Caco-2 (cell line): ENCODE results near the gene CKAP2L. TPM values are rescaled to one million over a fixed set of nuclear protein-coding genes. Genes with fewer than 3 reads are reported as not detected.

Source experiments
- BruUV-seq: library from RNA; stranded (reverse); fragments of 400-500 nt; replicated peaks from 2 replicates; lab custom pipeline; 2021; lab: Mats Ljungman, UMichigan
- CTCF ChIA-PET: fragments of 300-600 bp; sonication (Branson Sonifier 250); formaldehyde crosslinking; loops from one replicate; lab custom pipeline; 2022; ENCODE audit warnings: antibody characterized with exemption; lab: Charles Lee
- POLR2A ChIA-PET: fragments of 300-600 bp; sonication (Branson Sonifier 250); formaldehyde crosslinking; loops from one replicate; lab custom pipeline; 2022; ENCODE audit warnings: antibody characterized with exemption; lab: Charles Lee
- DNase-seq, 2 experiments: peaks; one replicate each; pipeline versions ENCODE4 v3.0.0 to v3.0.0-alpha.2; 2020 to 2022
- H3K27me3 ChIP-seq: replicated peaks from 2 replicates; pipeline ENCODE4 v1.6.0; 2011; ENCODE audit warnings: low read length; ENCODE audit not compliant: control insufficient read depth, insufficient read depth
- H3K36me3 ChIP-seq: 2 replicates; pipeline ENCODE4 v1.5.1; 2011; ENCODE audit warnings: low read length; ENCODE audit not compliant: control insufficient read depth, insufficient read depth
- H3K4me1 ChIP-seq: fragments of 250-450 bp; sonication (Bioruptor Pico); 2 replicates; pipeline ENCODE4 v1.5.1; 2020; ENCODE audit warnings: mild to moderate bottlenecking
- H3K4me3 ChIP-seq: 2 replicates; pipeline ENCODE4 v1.5.1; 2011; ENCODE audit warnings: low read depth, mild to moderate bottlenecking, control low read depth, low read length
- H3K9me3 ChIP-seq: fragments of 250-450 bp; sonication (Bioruptor Pico); 2 replicates; pipeline ENCODE4 v1.5.1; 2020; ENCODE audit warnings: mild to moderate bottlenecking, moderate library complexity
- H3K27ac Mint-ChIP-seq: one replicate; pipeline ENCODE4 v1.8.0; 2022; ENCODE audit warnings: mixed read lengths; ENCODE audit not compliant: unreplicated experiment
- H3K27me3 Mint-ChIP-seq: one replicate; pipeline ENCODE4 v1.8.0; 2022; ENCODE audit warnings: mixed read lengths; ENCODE audit not compliant: insufficient read depth, unreplicated experiment
- H3K36me3 Mint-ChIP-seq: one replicate; pipeline ENCODE4 v1.8.0; 2022; ENCODE audit warnings: mild to moderate bottlenecking, mixed read lengths; ENCODE audit not compliant: insufficient read depth, unreplicated experiment
- H3K4me1 Mint-ChIP-seq: one replicate; pipeline ENCODE4 v1.8.0; 2022; ENCODE audit warnings: low read depth, mixed read lengths; ENCODE audit not compliant: unreplicated experiment
- H3K4me3 Mint-ChIP-seq: one replicate; pipeline ENCODE4 v1.8.0; 2022; ENCODE audit warnings: mild to moderate bottlenecking, moderate library complexity, mixed read lengths; ENCODE audit not compliant: unreplicated experiment
- H3K9me3 Mint-ChIP-seq: one replicate; pipeline ENCODE4 v1.8.0; 2022; ENCODE audit warnings: mixed read lengths; ENCODE audit not compliant: unreplicated experiment
- CTCF ChIP-seq, 2 experiments: fragments of 200-600 bp in 1 of 2; IDR thresholded peaks; 1 replicate in 1 of 2; 2 replicates in 1 of 2; pipeline versions ENCODE4 v1.5.1 to v1.8.0; 2011 to 2022; ENCODE audit warnings: antibody characterized with exemption in 1 of 2, control low read depth in 1 of 2, inconsistent platforms in 1 of 2, low read depth in 1 of 2, low read length in 1 of 2, mild to moderate bottlenecking in 1 of 2, moderate library complexity in 1 of 2; ENCODE audit not compliant: insufficient read depth in 1 of 2, severe bottlenecking in 1 of 2, unreplicated experiment in 1 of 2
- intact Hi-C: fragments of 100-400 bp; cut with micrococcal nuclease; formaldehyde crosslinking; loops from one replicate; pipeline ENCODE4 v1.10.0; 2022; ENCODE audit not compliant: unreplicated experiment
- total RNA-seq: library from RNA; stranded (reverse); gene quantifications from 2 replicates; pipeline ENCODE4 v1.2.3, GENCODE V29; 2022

Gene CKAP2L
- total RNA-seq, 1 experiment from 2014 or later, result 20.7 TPM

- intact Hi-C loops, result no loop called here
- Histone ChIP-seq H3K4me1 (peaks cover 9% of the 10 kb centered on the region; the same call in 1 of the 2 replicates), H3K9me3 (no peaks in the 10 kb centered on the region), H3K4me3 (no peak overlapping the region), H3K27me3 (no peaks in the 10 kb centered on the region), H3K36me3 (no peaks in the 10 kb centered on the region)
- peaks cover 6% of the 10 kb centered on the region for H3K36me3 Mint-ChIP-seq
- no peaks in the 10 kb centered on the region for H3K9me3 Mint-ChIP-seq
- no peak overlapping the region for H3K4me3 Mint-ChIP-seq
- ChIA-PET POLR2A (no interaction called here), CTCF (no interaction called here)
- no peak overlapping the region for H3K27ac Mint-ChIP-seq
- no peak for TF ChIP-seq CTCF (IDR thresholded peaks at IDR 0.05; ENCODE audit: insufficient read depth in 1 of 2, low read depth in 1 of 2, low read length in 1 of 2, severe bottlenecking in 1 of 2, unreplicated experiment in 1 of 2)
- peaks cover 3% of the 10 kb centered on the region for H3K27me3 Mint-ChIP-seq
- no TSS peak for BruUV-seq
- peaks cover 10% of the 10 kb centered on the region for H3K4me1 Mint-ChIP-seq
- DNase-seq, result no peak
These were observed 50.5 kb downstream of the CKAP2L start for GRCh38 chr2:112713926-112714325.

GRCh38 chr2:112713585-112713925 is 50.9 kb downstream of the CKAP2L start:
- H3K4me1 Mint-ChIP-seq, result peaks cover 10% of the 10 kb centered on the region
- intact Hi-C loops, result no loop called here
- Histone ChIP-seq H3K9me3 (no peaks in the 10 kb centered on the region), H3K27me3 (no peaks in the 10 kb centered on the region), H3K4me1 (peaks cover 9% of the 10 kb centered on the region; the same call in 1 of the 2 replicates), H3K36me3 (no peaks in the 10 kb centered on the region), H3K4me3 (no peak overlapping the region)
- no peaks in the 10 kb centered on the region for H3K9me3 Mint-ChIP-seq
- TF ChIP-seq CTCF (IDR thresholded peaks at IDR 0.05; ENCODE audit: insufficient read depth in 1 of 2, low read depth in 1 of 2, low read length in 1 of 2, severe bottlenecking in 1 of 2, unreplicated experiment in 1 of 2), result no peak
- CTCF ChIA-PET, result no interaction called here
- no peaks in the 10 kb centered on the region for H3K27me3 Mint-ChIP-seq
- POLR2A ChIA-PET, result no interaction called here
- peaks cover 6% of the 10 kb centered on the region for H3K36me3 Mint-ChIP-seq
- no TSS peak for BruUV-seq
- no peak for DNase-seq
- H3K27ac Mint-ChIP-seq, result no peak overlapping the region
- no peak overlapping the region for H3K4me3 Mint-ChIP-seq

- no TSS peak for BruUV-seq
- TF ChIP-seq CTCF (IDR thresholded peaks at IDR 0.05; ENCODE audit: insufficient read depth in 1 of 2, low read depth in 1 of 2, low read length in 1 of 2, severe bottlenecking in 1 of 2, unreplicated experiment in 1 of 2), result no peak
- peaks cover 10% of the 10 kb centered on the region for H3K4me1 Mint-ChIP-seq
- ChIA-PET CTCF (no interaction called here), POLR2A (no interaction called here)
- no peaks in the 10 kb centered on the region for H3K9me3 Mint-ChIP-seq
- Histone ChIP-seq H3K9me3 (no peaks in the 10 kb centered on the region), H3K4me1 (peaks cover 9% of the 10 kb centered on the region; the same call in 1 of the 2 replicates), H3K4me3 (no peak overlapping the region), H3K36me3 (no peaks in the 10 kb centered on the region), H3K27me3 (no peaks in the 10 kb centered on the region)
- no peak overlapping the region for H3K27ac Mint-ChIP-seq
- no peaks in the 10 kb centered on the region for H3K27me3 Mint-ChIP-seq
- peaks cover 6% of the 10 kb centered on the region for H3K36me3 Mint-ChIP-seq
- DNase-seq, result no peak
- intact Hi-C loops, result no loop called here
- no peak overlapping the region for H3K4me3 Mint-ChIP-seq
These were observed 51.4 kb downstream of the CKAP2L start for GRCh38 chr2:112712903-112713584.
